GM19025 (cell line): ENCODE measurements around the gene COPS7A.

Source experiments
- ATAC-seq: cut with Tn5 transposase; IDR thresholded peaks from one replicate; pipeline ENCODE4 v1.9.1; 2021; ENCODE audit warnings: mild to moderate bottlenecking, low read depth, moderate library complexity; ENCODE audit not compliant: unreplicated experiment

Gene COPS7A

GRCh38 chr12:6779708-6780432 lies 56.0 kb downstream of the COPS7A start:
- ATAC-seq = no peak

GRCh38 chr12:6780573-6780972 lies 56.7 kb downstream of the COPS7A start:
- no peak for ATAC-seq
